GM23248 (cell line): ENCODE results near the gene TMEM161A. TPM values are rescaled to one million over a fixed set of nuclear protein-coding genes. Genes with fewer than 3 reads are reported as not detected.

Experiments
- DNase-seq: peaks from one replicate; pipeline ENCODE4 v3.0.0-alpha.2; 2015
- H2AFZ ChIP-seq: fragments of 200-600 bp; sonication (generic); 2 replicates; pipeline ENCODE4 v1.6.1; 2016; ENCODE audit warnings: antibody characterized with exemption
- H3F3A ChIP-seq: fragments of 200-600 bp; sonication (generic); 2 replicates; pipeline ENCODE4 v1.6.1; 2016; ENCODE audit warnings: mild to moderate bottlenecking, antibody characterized with exemption, mixed run types; ENCODE audit not compliant: insufficient read depth
- H3K27ac ChIP-seq: fragments of 200-600 bp; sonication (generic); 2 replicates; pipeline ENCODE4 v1.5.1; 2016; ENCODE audit warnings: mild to moderate bottlenecking
- H3K27me3 ChIP-seq: fragments of 200-600 bp; sonication (generic); replicated peaks from 2 replicates; pipeline ENCODE4 v1.6.1; 2016; ENCODE audit warnings: mild to moderate bottlenecking; ENCODE audit not compliant: insufficient read depth
- H3K36me3 ChIP-seq: fragments of 200-600 bp; sonication (generic); 2 replicates; pipeline ENCODE4 v1.6.1; 2016; ENCODE audit warnings: low read depth, mild to moderate bottlenecking
- H3K4me1 ChIP-seq: fragments of 200-600 bp; sonication (generic); 2 replicates; pipeline ENCODE4 v1.6.1; 2016; ENCODE audit warnings: mild to moderate bottlenecking; ENCODE audit not compliant: insufficient read depth
- H3K4me2 ChIP-seq: fragments of 200-600 bp; sonication (generic); one replicate; pipeline ENCODE4 v1.6.1; 2016; ENCODE audit warnings: mild to moderate bottlenecking; ENCODE audit not compliant: unreplicated experiment
- H3K4me3 ChIP-seq: fragments of 200-600 bp; sonication (generic); 2 replicates; pipeline ENCODE4 v1.5.1; 2016; ENCODE audit warnings: mild to moderate bottlenecking
- H3K79me2 ChIP-seq: fragments of 200-600 bp; sonication (generic); 2 replicates; pipeline ENCODE4 v1.6.1; 2016; ENCODE audit warnings: mild to moderate bottlenecking; ENCODE audit not compliant: insufficient read depth
- H3K9ac ChIP-seq: fragments of 200-600 bp; sonication (generic); 2 replicates; pipeline ENCODE4 v1.6.1; 2016; ENCODE audit warnings: mild to moderate bottlenecking
- H3K9me2 ChIP-seq: fragments of 200-600 bp; sonication (generic); 2 replicates; pipeline ENCODE4 v1.6.1; 2016; ENCODE audit warnings: mixed run types, mild to moderate bottlenecking, moderate library complexity; ENCODE audit not compliant: insufficient read depth
- H3K9me3 ChIP-seq: fragments of 200-600 bp; sonication (generic); one replicate; pipeline ENCODE4 v1.6.1; 2017; ENCODE audit warnings: low read depth
- H4K20me1 ChIP-seq: fragments of 200-600 bp; sonication (generic); 2 replicates; pipeline ENCODE4 v1.6.0; 2016; ENCODE audit not compliant: insufficient read depth
- EZH2 ChIP-seq: fragments of 200-600 bp; sonication (generic); IDR thresholded peaks from 2 replicates; pipeline ENCODE4 v1.6.1; 2018; ENCODE audit warnings: antibody characterized with exemption, mild to moderate bottlenecking; ENCODE audit not compliant: insufficient read depth, poor library complexity, severe bottlenecking
- EZH2phosphoT487 ChIP-seq: fragments of 200-600 bp; sonication (generic); IDR thresholded peaks from 2 replicates; pipeline ENCODE4 v1.6.1; 2018; ENCODE audit warnings: antibody characterized with exemption, moderate library complexity, mild to moderate bottlenecking, low read depth; ENCODE audit not compliant: insufficient read depth
- whole genome bisulfite sequencing, 2 experiments: methylation state at CpG; one replicate each; pipeline ENCODE4 v1.1.6; 2015 to 2017; ENCODE audit warnings: low lambda C conversion rate in 2 of 2, low coverage in 1 of 2; ENCODE audit errors: missing lambda C conversion rate in 2 of 2; 5-methylcytosine and 5-hydroxymethylcytosine counted together
- in situ Hi-C: fragments of 300-500 bp; cut with MboI; formaldehyde crosslinking; loops from 2 replicates; pipeline ENCODE4 v1.15.0; 2020
- polyA plus RNA-seq: library from polyadenylated mRNA; unstranded; fragments of >200 nt; fragmentation: Nextera tagmentation; extraction: Ambion mirVana; gene quantifications from 2 replicates; pipeline ENCODE4 v1.2.1, GENCODE V29; 2016
- total RNA-seq: library from RNA; depleted of rRNA; stranded (reverse); fragments of >200 nt; shearing (Covaris generic); gene quantifications from 2 replicates; pipeline ENCODE4 v1.2.3, GENCODE V29; 2014; rRNA removed

Gene TMEM161A
- total and polyA plus RNA-seq, 2 experiments from 2014 or later = 29.1 to 33.7 TPM

- Histone ChIP-seq H3K27me3 (no peaks in the 10 kb centered on the region), H3F3A (no peaks in the 10 kb centered on the region), H3K4me3 (no peak overlapping the region), H3K9me2 (no peaks in the 10 kb centered on the region), H3K9me3 (no peaks in the 10 kb centered on the region), H2AFZ (no peak overlapping the region), H3K4me1 (no peaks in the 10 kb centered on the region), H3K4me2 (no peak overlapping the region), H3K9ac (no peak overlapping the region), H3K27ac (no peak overlapping the region), H3K36me3 (no peaks in the 10 kb centered on the region), H3K79me2 (no peaks in the 10 kb centered on the region), H4K20me1 (no peaks in the 10 kb centered on the region)
- 88 to 90% methylated on average over 8 of the region's 8 CpGs for WGBS, 2 experiments
- in situ Hi-C loops = no loop called here
- DNase-seq = no peak
- no peak for TF ChIP-seq EZH2
- TF ChIP-seq EZH2phosphoT487 = no peak
These were observed 66.4 kb downstream of the TMEM161A start for GRCh38 chr19:19071897-19072296.

Other genes starting within 250 kb of the TMEM161A start
- gene CERS1, start 242.3 kb downstream of the TMEM161A start, total RNA-seq = 0.25 and 0.54 TPM in 2 replicates
- 0.38 and 0.54 TPM in 2 replicates for gene CERS1, start 242.3 kb downstream of the TMEM161A start, polyA plus RNA-seq
- 347 and 359 TPM in 2 replicates for gene COPE, start 219.1 kb downstream of the TMEM161A start, total RNA-seq
- gene COPE, start 219.1 kb downstream of the TMEM161A start, polyA plus RNA-seq = 322 and 330 TPM in 2 replicates
- gene DDX49, start 218.8 kb downstream of the TMEM161A start, total RNA-seq = 71.6 and 76.0 TPM in 2 replicates
- 53.4 and 56.5 TPM in 2 replicates for gene DDX49, start 218.8 kb downstream of the TMEM161A start, polyA plus RNA-seq
- 107 and 134 TPM in 2 replicates for gene HOMER3, start 197.3 kb downstream of the TMEM161A start, total RNA-seq
- 64.6 and 65.1 TPM in 2 replicates for gene HOMER3, start 197.3 kb downstream of the TMEM161A start, polyA plus RNA-seq
- gene SUGP2, start 105.0 kb downstream of the TMEM161A start, total RNA-seq = 27.6 and 29.7 TPM in 2 replicates
- gene SUGP2, start 105.0 kb downstream of the TMEM161A start, polyA plus RNA-seq = 26.7 and 28.8 TPM in 2 replicates
- gene ARMC6, start 104.9 kb downstream of the TMEM161A start, total RNA-seq = 43.1 and 45.0 TPM in 2 replicates
- gene ARMC6, start 104.9 kb downstream of the TMEM161A start, polyA plus RNA-seq = 23.9 and 26.0 TPM in 2 replicates
- gene SLC25A42, start 74.5 kb downstream of the TMEM161A start, total RNA-seq = 6.9 and 7.3 TPM in 2 replicates
- gene SLC25A42, start 74.5 kb downstream of the TMEM161A start, polyA plus RNA-seq = 4.8 and 5.9 TPM in 2 replicates
- 0.22 and 0.38 TPM in 2 replicates for gene MEF2B, start 31.8 kb upstream of the TMEM161A start, total RNA-seq
- gene MEF2B, start 31.8 kb upstream of the TMEM161A start, polyA plus RNA-seq = 0.20 and 0.33 TPM in 2 replicates
- gene BORCS8, start 53.7 kb upstream of the TMEM161A start, total RNA-seq = 9.7 and 14.7 TPM in 2 replicates
- 23.1 and 24.5 TPM in 2 replicates for gene BORCS8, start 53.7 kb upstream of the TMEM161A start, polyA plus RNA-seq
- 30.6 and 42.6 TPM in 2 replicates for gene RFXANK, start 53.8 kb upstream of the TMEM161A start, total RNA-seq
- 44.5 and 55.9 TPM in 2 replicates for gene RFXANK, start 53.8 kb upstream of the TMEM161A start, polyA plus RNA-seq
- 14.3 and 19.5 TPM in 2 replicates for gene NR2C2AP, start 64.9 kb upstream of the TMEM161A start, total RNA-seq
- gene NR2C2AP, start 64.9 kb upstream of the TMEM161A start, polyA plus RNA-seq = 13.5 and 14.2 TPM in 2 replicates
- gene NCAN, start 73.5 kb upstream of the TMEM161A start, total RNA-seq = not detected in 2 replicates
- gene NCAN, start 73.5 kb upstream of the TMEM161A start, polyA plus RNA-seq = not detected in 2 replicates
- 1.9 and 5.7 TPM in 2 replicates for gene TM6SF2, start 134.8 kb upstream of the TMEM161A start, total RNA-seq
- 2.1 and 4.0 TPM in 2 replicates for gene TM6SF2, start 134.8 kb upstream of the TMEM161A start, polyA plus RNA-seq
- gene SUGP1, start 182.0 kb upstream of the TMEM161A start, total RNA-seq = 25.6 and 26.6 TPM in 2 replicates
- 50.5 and 55.6 TPM in 2 replicates for gene SUGP1, start 182.0 kb upstream of the TMEM161A start, polyA plus RNA-seq
- gene MAU2, start 182.4 kb upstream of the TMEM161A start, total RNA-seq = 25.4 and 25.7 TPM in 2 replicates
- 22.2 and 23.0 TPM in 2 replicates for gene MAU2, start 182.4 kb upstream of the TMEM161A start, polyA plus RNA-seq